Suprapubic skin (tissue), 4 donors: ENCODE results near the gene TANC1. TPM values are rescaled to one million over a fixed set of nuclear protein-coding genes. Genes with fewer than 3 reads are reported as not detected.

Experiments
- DNase-seq, 2 donors: peaks; one replicate each; pipeline ENCODE4 v3.0.0-alpha.2; 2019; ENCODE audit warnings: low spot score in 2 of 2
- H3K27ac ChIP-seq: fragments of 200-600 bp; sonication (generic); one replicate; pipeline ENCODE4 v1.5.1; 2019
- H3K27me3 ChIP-seq: fragments of 200-600 bp; sonication (generic); one replicate; pipeline ENCODE4 v1.5.1; 2019
- H3K36me3 ChIP-seq: fragments of 200-600 bp; sonication (generic); one replicate; pipeline ENCODE4 v1.5.1; 2019
- H3K4me1 ChIP-seq: fragments of 200-600 bp; sonication (generic); one replicate; pipeline ENCODE4 v1.5.1; 2019
- H3K4me3 ChIP-seq: fragments of 200-600 bp; sonication (generic); one replicate; pipeline ENCODE4 v1.5.1; 2019; ENCODE audit warnings: mild to moderate bottlenecking
- H3K9me3 ChIP-seq: fragments of 200-600 bp; sonication (generic); one replicate; pipeline ENCODE4 v1.5.1; 2019
- EP300 ChIP-seq: sonication (generic); formaldehyde crosslinking; IDR thresholded peaks from one replicate; pipeline ENCODE4 v1.6.1; 2017; ENCODE audit warnings: antibody characterized with exemption
- POLR2A ChIP-seq, 2 donors: fragments of 450-650 bp; IDR thresholded peaks; one replicate each; pipeline ENCODE4 v1.6.1; 2017; ENCODE audit warnings: antibody characterized with exemption in 2 of 2, mild to moderate bottlenecking in 2 of 2, moderate library complexity in 2 of 2
- POLR2AphosphoS5 ChIP-seq, 3 donors: sonication (generic); formaldehyde crosslinking; IDR thresholded peaks; one replicate each; pipeline ENCODE4 v1.6.1; 2017; ENCODE audit warnings: antibody characterized with exemption in 3 of 3
- WGBS: methylation state at CpG from one replicate; pipeline ENCODE4 v1.1.5; 2018; 5-methylcytosine and 5-hydroxymethylcytosine counted together
- total RNA-seq, 4 donors: library from RNA; depleted of rRNA; stranded (reverse); fragments of >200 nt; gene quantifications; one replicate each; pipeline ENCODE4 v1.1.0, GENCODE V29; 2016
- TF ChIP-seq, protein P1 (sequence below), 2 donors: fragments of 200-600 bp in 1 of 2; fragments of 450-650 bp in 1 of 2; sonication (generic) in 1 of 2; IDR thresholded peaks; one replicate each; pipeline ENCODE4 v1.5.1; 2016 to 2019; ENCODE audit warnings: antibody characterized with exemption in 2 of 2, mild to moderate bottlenecking in 1 of 2, moderate library complexity in 1 of 2

TANC1 gene
- total RNA-seq, 4 donors from 2014 or later, result 57.6 to 260 (median 88.3) TPM

DNA sequence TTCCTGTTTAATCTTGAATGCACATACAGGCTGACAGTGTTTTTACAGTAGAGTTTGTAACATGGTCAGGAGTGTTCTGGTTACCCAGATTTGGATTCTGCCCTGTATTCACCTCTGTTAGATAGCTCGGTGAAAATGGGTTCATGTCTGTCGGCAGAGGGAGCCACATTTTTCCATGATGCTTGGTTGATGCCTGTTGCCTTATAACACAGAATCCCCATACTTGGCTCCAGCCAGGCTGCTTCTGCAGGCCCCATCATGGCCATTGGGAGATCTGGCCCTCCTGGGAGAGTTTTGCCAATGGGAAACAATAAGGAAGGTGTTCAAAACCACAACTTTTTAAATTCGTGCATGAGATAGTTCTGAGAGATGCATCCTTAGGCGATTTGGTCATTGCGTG lies 240.0 kb downstream of the TANC1 start:
- H3K36me3 ChIP-seq, result peaks cover 34% of the 10 kb centered on the region
- WGBS, result 71% methylated on average over 5 of the region's 5 CpGs

DNA sequence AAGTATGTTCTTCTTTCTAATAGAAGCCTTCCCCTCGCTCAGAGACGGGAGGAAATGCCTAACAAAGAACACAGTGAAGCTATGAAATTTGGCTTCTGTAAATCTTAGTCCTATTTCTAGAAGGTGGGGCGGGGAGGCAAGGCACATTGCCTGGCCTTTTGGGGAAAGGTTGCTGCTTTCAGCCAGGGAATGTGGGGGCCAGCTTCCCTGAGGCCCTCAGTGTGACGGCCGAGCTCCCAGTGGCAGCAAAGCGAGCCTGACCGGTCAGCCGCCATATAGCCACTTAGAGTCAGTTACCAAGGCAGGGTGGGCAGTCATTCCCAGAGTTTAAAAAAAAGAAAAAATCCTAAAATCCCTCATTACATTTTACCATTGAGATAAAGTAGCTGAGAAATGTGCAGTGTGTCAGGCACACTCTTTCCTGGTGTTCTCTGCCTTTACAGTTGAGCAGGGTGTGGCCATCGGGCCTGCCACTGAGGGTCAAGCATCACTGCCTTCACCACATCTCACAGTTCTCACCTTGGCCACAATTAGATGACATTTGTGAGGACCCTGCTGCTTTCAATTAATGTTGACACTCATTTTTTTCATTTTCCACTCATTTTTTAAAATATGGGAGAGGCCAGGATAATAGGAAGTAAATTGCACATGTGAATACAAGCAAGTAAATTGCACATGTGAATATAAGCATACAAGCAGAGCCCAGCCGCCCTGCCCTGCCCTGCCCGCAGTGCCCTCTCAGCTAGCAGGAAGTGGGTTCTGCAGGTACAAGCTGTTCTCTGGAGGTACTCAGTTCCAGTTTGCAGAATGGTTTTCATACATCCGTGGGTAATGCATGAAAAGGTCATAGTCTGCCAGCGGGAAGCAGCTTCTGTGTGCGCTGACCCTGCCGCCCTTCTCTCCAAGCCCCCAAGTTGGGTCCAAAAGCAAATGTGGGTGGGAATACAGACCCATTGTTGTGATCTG lies 241.2 kb downstream of the TANC1 start:
- WGBS, result 83% methylated on average over 15 of the region's 15 CpGs
- no peak overlapping the region for H3K27ac ChIP-seq
- H3K36me3 ChIP-seq, result peaks cover 36% of the 10 kb centered on the region
- no peaks in the 10 kb centered on the region for H3K9me3 ChIP-seq
- TF ChIP-seq POLR2AphosphoS5 (IDR thresholded peaks at IDR 0.05) (no peak), POLR2A (IDR thresholded peaks at IDR 0.05) (no peak), EP300 (no peak)
- TF ChIP-seq, protein P1, sequence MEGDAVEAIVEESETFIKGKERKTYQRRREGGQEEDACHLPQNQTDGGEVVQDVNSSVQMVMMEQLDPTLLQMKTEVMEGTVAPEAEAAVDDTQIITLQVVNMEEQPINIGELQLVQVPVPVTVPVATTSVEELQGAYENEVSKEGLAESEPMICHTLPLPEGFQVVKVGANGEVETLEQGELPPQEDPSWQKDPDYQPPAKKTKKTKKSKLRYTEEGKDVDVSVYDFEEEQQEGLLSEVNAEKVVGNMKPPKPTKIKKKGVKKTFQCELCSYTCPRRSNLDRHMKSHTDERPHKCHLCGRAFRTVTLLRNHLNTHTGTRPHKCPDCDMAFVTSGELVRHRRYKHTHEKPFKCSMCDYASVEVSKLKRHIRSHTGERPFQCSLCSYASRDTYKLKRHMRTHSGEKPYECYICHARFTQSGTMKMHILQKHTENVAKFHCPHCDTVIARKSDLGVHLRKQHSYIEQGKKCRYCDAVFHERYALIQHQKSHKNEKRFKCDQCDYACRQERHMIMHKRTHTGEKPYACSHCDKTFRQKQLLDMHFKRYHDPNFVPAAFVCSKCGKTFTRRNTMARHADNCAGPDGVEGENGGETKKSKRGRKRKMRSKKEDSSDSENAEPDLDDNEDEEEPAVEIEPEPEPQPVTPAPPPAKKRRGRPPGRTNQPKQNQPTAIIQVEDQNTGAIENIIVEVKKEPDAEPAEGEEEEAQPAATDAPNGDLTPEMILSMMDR (IDR thresholded peaks at IDR 0.05), result no peak
- H3K4me3 ChIP-seq, result no peak overlapping the region
- no peaks in the 10 kb centered on the region for H3K27me3 ChIP-seq
- no peak for DNase-seq
- no peaks in the 10 kb centered on the region for H3K4me1 ChIP-seq

More for the DNA sequence above, 240.0 kb downstream of the TANC1 start:
- H3K27me3 ChIP-seq, result no peaks in the 10 kb centered on the region
- H3K9me3 ChIP-seq, result no peaks in the 10 kb centered on the region
- TF ChIP-seq EP300, result no peak
- TF ChIP-seq POLR2A (IDR thresholded peaks at IDR 0.05), result no peak
- TF ChIP-seq, protein P1 (IDR thresholded peaks at IDR 0.05), result no peak
- TF ChIP-seq POLR2AphosphoS5 (IDR thresholded peaks at IDR 0.05), result no peak
- no peak for DNase-seq
- no peak overlapping the region for H3K4me3 ChIP-seq
- H3K27ac ChIP-seq, result no peak overlapping the region
- no peaks in the 10 kb centered on the region for H3K4me1 ChIP-seq

DNA sequence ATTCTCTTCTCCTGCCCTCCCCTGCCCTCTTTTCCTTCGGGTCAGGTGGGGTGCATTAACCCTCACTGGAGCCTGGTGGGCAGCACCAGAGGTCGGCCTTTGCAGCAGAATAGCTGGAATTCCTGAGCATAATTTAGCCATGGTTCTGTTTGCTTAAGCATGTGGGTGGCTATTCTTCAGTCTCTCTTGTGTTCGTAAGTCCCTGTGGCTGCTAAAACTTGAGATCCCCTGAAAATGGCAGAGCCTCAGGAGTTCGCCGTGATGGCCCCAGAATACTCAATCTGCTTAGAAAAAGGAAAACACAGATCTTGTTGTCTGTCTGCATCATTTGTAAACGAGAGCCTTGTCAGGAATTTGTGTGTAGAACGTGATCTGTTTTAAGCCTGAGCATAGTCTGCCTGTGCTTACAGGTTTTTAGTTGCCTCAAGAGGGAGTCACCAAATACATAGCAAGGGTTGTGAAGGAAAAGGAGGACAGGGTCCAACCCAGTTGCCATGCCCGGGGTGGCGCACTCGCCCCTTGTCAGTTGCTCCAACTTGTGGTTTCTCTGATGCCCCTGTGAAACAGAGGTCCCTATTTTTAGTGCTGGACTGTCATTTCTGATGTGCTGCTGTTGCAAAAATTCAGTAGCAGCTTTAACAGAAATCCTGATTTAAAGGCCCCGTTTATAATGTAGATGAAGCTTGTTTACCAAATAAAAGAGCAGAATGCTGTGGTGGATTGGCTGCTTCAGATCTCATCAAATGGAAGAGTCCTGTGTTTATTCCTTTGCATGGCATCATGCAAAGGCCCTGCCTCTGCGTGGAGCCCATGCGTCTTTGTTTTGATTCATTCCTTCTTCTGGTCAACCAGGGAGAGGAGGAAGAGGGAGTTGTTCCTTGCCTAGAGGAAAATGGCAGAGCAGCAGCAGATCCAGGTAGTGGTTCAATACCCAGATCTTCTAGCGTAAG lies 243.3 kb downstream of the TANC1 start:
- Histone ChIP-seq H3K4me1 (no peaks in the 10 kb centered on the region), H3K9me3 (no peaks in the 10 kb centered on the region), H3K36me3 (peaks cover 43% of the 10 kb centered on the region), H3K27ac (no peak overlapping the region), H3K27me3 (no peaks in the 10 kb centered on the region), H3K4me3 (no peak overlapping the region)
- no peak for TF ChIP-seq EP300
- TF ChIP-seq POLR2A (IDR thresholded peaks at IDR 0.05), result no peak
- TF ChIP-seq POLR2AphosphoS5 (IDR thresholded peaks at IDR 0.05), result no peak
- TF ChIP-seq, protein P1 (IDR thresholded peaks at IDR 0.05), result no peak
- no peak for DNase-seq
- WGBS, result 77% methylated on average over 14 of the region's 14 CpGs

DNA sequence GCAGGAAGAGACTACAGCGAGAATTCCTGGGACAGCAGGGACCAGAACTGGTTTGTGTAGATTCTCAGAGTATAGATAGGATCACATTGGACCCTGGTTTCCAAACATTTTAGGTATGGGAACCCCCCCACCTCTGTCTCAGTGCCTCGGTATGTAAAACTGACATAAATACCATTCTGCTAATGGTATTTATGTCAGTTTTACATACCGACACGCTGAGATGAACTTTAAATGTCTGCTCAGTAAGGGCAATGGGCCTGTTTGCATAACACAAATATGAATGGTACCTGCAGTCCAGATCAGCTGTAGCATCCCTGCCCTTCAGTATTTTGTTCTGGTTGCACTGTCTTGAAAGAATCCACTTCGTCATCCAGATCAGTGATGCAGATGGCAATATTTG lies 244.9 kb downstream of the TANC1 start:
- no peaks in the 10 kb centered on the region for H3K9me3 ChIP-seq
- WGBS, result 86% methylated on average over 5 of the region's 5 CpGs
- peaks cover 53% of the 10 kb centered on the region for H3K36me3 ChIP-seq
- H3K27me3 ChIP-seq, result no peaks in the 10 kb centered on the region
- no peak overlapping the region for H3K4me3 ChIP-seq
- TF ChIP-seq EP300 (no peak), POLR2A (IDR thresholded peaks at IDR 0.05) (no peak), POLR2AphosphoS5 (IDR thresholded peaks at IDR 0.05) (no peak)
- TF ChIP-seq, protein P1 (IDR thresholded peaks at IDR 0.05), result no peak
- H3K4me1 ChIP-seq, result no peaks in the 10 kb centered on the region
- no peak overlapping the region for H3K27ac ChIP-seq
- DNase-seq, result no peak
